Neural crest cell (in vitro differentiated cells): ENCODE measurements around the gene ZFAND3. TPM values are rescaled to one million over a fixed set of nuclear protein-coding genes. Genes with fewer than 3 reads are reported as not detected.

Experiments used
- DNase-seq: peaks from one replicate; pipeline ENCODE4 v3.0.0; 2021; ENCODE audit warnings: low read depth, mixed read lengths, low spot score
- H3K27ac Mint-ChIP-seq: one replicate; pipeline ENCODE4 v1.8.0; 2021; ENCODE audit warnings: mild to moderate bottlenecking, mixed read lengths; ENCODE audit not compliant: unreplicated experiment
- H3K27me3 Mint-ChIP-seq: 2 replicates; pipeline ENCODE4 v1.8.0; 2021; ENCODE audit warnings: low read depth, mild to moderate bottlenecking, mixed read lengths
- H3K36me3 Mint-ChIP-seq: 2 replicates; pipeline ENCODE4 v1.8.0; 2021; ENCODE audit warnings: low read depth, mild to moderate bottlenecking, mixed read lengths
- H3K4me1 Mint-ChIP-seq: 2 replicates; pipeline ENCODE4 v1.8.0; 2021; ENCODE audit warnings: mixed read lengths
- H3K4me3 Mint-ChIP-seq: one replicate; pipeline ENCODE4 v1.8.0; 2021; ENCODE audit warnings: mild to moderate bottlenecking, mixed read lengths
- H3K9me3 Mint-ChIP-seq: 2 replicates; pipeline ENCODE4 v1.8.0; 2021; ENCODE audit warnings: mixed read lengths
- CTCF ChIP-seq: fragments of 200-600 bp; sonication (generic); conservative IDR thresholded peaks from 2 replicates; pipeline ENCODE4 v1.5.0; 2021; ENCODE audit warnings: antibody characterized with exemption, mild to moderate bottlenecking
- total RNA-seq: library from RNA; stranded (reverse); gene quantifications from 2 replicates; pipeline ENCODE4 v1.2.1, GENCODE V29; 2021

Gene ZFAND3
- total RNA-seq, 1 donor from 2014 or later: 65.9 TPM

- H3K36me3 Mint-ChIP-seq: no peaks in the 10 kb centered on the region
- DNase-seq: no peak
- peak overlapping the region; percentile 67 for H3K4me3 Mint-ChIP-seq
- H3K27ac Mint-ChIP-seq: no peak overlapping the region
- TF ChIP-seq CTCF: no peak
- no peaks in the 10 kb centered on the region for H3K9me3 Mint-ChIP-seq
- H3K27me3 Mint-ChIP-seq: peaks cover 14% of the 10 kb centered on the region
- peaks cover 60% of the 10 kb centered on the region for H3K4me1 Mint-ChIP-seq
Measured at GRCh38 chr6:37779902-37780628, 39.5 kb upstream of the ZFAND3 start.

DNA sequence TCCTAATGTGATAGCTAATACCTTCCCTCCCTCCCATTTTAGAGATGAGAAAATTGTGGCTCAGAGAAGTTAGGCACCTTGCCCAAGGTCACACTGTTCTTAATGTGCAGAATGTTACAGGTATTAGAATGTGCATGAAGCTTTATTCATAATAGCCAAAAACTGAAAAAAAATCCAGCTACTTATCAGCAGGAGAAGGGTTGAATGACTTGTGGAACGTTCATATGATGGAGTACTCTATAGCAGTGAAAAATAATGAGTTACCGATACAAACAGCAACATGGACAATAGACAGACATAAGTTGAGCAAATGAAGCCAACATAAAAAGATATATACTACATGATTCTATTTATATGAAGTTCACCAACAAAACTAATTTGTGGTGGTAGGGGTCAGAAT lies 37.7 kb upstream of the ZFAND3 start:
- Mint-ChIP-seq H3K9me3 (no peaks in the 10 kb centered on the region), H3K27me3 (peaks cover 8% of the 10 kb centered on the region), H3K4me3 (peak overlapping the region; percentile 23), H3K4me1 (peaks cover 61% of the 10 kb centered on the region), H3K27ac (no peak overlapping the region), H3K36me3 (no peaks in the 10 kb centered on the region)
- TF ChIP-seq CTCF: no peak
- no peak for DNase-seq

DNA sequence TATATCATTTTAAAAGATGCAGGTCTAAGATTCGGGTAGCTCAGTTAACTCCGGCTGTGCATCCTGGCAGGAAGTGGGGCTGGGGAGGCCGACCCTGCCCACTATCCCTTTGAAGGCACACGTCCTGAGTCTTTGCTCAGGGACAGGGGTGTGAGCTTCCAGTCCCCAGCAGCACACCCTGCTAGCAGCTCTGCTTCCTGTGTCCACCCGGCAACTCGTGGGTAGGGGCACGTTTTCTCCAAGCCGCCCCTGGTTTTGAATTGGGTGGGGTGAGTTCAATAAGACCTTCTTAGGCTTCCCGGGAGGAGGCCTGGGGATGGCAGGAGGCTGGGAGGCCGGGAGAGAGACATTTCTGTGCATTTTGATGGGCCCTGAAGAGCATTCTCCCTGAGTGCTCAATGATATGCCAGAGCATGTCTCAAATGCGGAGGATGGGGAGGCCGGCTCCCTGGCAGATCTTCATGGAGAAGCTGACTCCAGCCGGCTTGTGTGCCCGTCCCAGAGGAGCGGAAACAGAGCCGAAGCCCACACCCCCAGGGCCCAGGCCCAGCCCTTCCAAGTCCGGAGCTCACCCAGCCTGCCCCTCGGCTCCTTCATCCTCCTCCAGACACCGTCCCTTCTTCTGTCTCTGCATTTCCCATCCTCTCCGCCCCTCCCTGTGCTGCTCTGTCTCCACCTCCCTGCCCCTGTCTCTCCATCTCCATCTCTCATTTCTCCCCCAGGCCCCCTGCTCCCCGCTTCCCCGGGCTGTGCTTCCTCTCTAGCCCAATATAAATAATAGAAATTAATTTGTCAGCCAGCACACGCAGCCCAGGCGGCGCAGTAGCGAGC lies 36.3 kb upstream of the ZFAND3 start:
- TF ChIP-seq CTCF: no peak
- H3K4me3 Mint-ChIP-seq: peak overlapping the region; percentile 78
- H3K36me3 Mint-ChIP-seq: no peaks in the 10 kb centered on the region
- no peaks in the 10 kb centered on the region for H3K9me3 Mint-ChIP-seq
- peak; percentile 36 for DNase-seq
- peak overlapping the region; percentile 92 for H3K27ac Mint-ChIP-seq
- H3K27me3 Mint-ChIP-seq: peaks cover 3% of the 10 kb centered on the region
- H3K4me1 Mint-ChIP-seq: peaks cover 49% of the 10 kb centered on the region

DNA sequence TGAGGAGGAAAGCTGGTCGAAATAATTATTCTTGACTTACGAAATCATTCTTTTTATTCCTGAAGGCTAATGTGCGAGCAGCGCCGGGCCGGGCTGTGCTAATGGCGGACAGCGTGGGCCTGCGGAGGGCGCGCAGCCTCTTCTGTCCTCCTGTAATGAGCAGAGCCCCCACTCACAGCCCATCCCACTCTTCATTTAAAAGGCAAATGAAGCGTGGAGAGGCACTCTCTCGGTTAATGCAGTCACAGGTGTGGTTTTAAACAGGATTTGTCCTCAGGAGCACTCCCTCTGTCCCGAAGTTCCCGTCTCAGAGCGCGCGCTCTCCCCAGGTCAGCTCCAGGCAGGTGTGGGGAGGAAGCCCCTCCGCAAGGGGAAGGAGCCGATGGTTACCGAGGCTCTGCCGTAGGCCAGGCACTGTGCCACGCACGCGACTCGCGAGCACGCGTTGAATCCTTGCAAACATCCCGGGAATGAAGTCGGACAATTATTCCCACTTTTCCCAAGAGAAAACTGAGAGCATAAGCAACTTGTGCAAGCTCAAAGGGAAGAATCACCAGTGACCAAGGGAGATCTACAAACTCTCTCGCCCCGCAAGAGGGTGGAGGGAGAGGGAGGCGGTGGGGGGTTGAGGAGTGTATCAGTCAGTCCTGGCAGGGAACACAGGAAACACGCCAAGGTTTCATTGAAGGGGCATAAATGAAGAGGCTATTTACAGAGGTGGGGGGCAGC lies 35.5 kb upstream of the ZFAND3 start:
- peaks cover 3% of the 10 kb centered on the region for H3K27me3 Mint-ChIP-seq
- no peaks in the 10 kb centered on the region for H3K9me3 Mint-ChIP-seq
- peak overlapping the region; percentile 92 for H3K27ac Mint-ChIP-seq
- H3K4me1 Mint-ChIP-seq: peaks cover 45% of the 10 kb centered on the region
- H3K36me3 Mint-ChIP-seq: no peaks in the 10 kb centered on the region
- DNase-seq: no peak
- no peak for TF ChIP-seq CTCF
- H3K4me3 Mint-ChIP-seq: peak overlapping the region; percentile 78

GRCh38 chr6:37784585-37784967 lies 35.0 kb upstream of the ZFAND3 start:
- no peak for TF ChIP-seq CTCF
- no peak for DNase-seq
- Mint-ChIP-seq H3K4me1 (peaks cover 44% of the 10 kb centered on the region), H3K27me3 (peaks cover 3% of the 10 kb centered on the region), H3K9me3 (no peaks in the 10 kb centered on the region), H3K4me3 (peak overlapping the region; percentile 20), H3K36me3 (no peaks in the 10 kb centered on the region), H3K27ac (peak overlapping the region; percentile 92)
